ENCODE results near the gene GPI. TPM values are rescaled to one million over a fixed set of nuclear protein-coding genes. Genes with fewer than 3 reads are reported as not detected.

The GPI gene
- polyA plus RNA-seq, 5 donors, result 73.2 to 114 (median 105) TPM

DNA sequence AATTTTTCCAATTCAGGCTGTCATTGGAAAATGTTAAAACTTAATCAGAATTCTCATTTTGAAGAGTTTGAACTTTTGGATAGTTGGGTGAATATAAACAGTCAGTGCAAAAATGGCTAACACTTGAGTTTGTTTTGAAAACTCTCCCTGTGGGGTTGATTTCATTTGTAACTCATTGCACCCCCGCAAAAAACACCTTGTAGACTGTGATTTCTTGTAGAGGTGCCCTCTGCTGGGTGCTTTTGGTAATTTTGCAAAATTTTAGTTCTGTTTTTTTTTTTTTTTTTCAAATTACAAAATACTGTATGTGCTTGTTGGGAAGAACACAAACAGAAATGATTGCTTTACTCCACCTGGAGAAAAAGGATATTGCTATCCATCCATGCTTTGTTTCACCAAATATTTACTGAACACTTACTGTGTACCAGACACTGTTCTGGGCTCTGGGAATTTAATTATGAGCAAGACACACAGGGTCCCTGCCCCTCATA is 28.2 kb upstream of the GPI start:
- DNase-seq, result no peak

DNA sequence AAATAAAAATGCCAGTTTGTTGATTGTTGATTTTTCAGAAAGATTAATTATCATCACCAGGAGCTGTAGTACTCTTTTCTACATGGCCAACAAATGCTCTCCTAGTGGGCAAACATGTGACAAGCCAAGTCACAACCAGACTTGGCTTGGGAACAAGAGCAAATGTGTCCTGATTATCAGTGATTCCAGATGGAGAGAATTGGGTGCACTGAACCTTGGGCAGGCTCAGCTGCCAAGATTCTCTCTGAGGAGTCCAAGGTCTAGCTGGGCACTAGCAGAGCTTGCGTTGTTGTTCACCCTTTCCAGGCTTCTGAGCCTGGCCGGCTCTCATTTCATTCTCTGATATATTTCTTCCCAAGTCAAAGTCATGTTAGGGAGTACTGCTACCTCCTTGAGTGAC is 27.3 kb upstream of the GPI start:
- no peak for DNase-seq

DNA sequence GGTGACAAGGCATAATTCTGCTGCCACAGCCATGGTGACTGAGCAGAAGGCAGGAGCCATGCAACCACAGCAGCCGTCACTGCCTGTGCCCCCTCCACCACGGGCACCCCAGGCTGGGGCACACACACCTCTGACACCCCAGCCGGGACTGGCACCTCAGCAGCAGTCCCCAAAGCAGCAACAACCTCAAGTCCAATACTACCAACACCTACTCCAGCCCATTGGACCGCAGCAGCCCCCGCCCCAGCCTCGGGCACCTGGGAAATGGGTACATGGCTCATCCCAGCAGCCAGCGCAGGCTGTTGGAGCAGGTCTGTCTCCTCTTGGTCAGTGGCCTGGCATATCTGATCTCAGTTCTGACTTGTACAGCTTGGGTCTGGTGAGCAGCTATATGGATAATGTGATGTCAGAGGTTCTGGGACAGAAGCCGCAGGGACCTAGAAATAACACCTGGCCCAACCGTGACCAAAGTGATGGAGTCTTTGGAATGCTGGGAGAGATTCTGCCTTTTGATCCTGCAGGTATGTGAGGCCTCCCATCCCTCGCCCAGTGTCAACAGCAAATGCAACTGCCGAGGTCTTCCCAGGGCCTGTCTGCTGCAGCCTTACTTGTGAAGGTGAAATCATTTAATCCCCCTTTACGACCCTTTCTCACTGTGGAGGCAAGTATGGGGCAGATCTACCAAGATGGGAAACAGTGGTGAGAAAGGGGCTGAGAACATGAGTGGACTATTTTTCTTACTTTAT is 22.9 kb upstream of the GPI start:
- no peak for DNase-seq

DNA sequence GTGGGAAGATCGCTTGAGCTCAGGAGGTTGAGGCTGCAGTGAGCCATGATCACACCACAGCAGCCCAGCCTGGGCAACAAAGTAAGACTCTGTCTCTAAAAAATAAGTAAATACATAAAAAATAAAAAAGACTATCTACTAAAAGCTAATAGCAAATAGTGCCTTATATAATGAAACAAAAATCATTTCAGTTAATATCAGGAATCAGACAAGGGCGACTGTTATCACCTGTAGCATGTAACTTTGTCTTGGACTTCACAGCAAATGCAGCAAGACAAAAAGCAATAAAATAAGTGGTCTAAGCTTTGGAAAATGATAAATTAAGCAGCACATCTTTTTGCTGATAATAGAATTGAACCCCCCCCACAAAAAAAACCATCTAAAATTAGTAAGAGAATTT is 21.2 kb upstream of the GPI start:
- DNase-seq, result no peak

DNA sequence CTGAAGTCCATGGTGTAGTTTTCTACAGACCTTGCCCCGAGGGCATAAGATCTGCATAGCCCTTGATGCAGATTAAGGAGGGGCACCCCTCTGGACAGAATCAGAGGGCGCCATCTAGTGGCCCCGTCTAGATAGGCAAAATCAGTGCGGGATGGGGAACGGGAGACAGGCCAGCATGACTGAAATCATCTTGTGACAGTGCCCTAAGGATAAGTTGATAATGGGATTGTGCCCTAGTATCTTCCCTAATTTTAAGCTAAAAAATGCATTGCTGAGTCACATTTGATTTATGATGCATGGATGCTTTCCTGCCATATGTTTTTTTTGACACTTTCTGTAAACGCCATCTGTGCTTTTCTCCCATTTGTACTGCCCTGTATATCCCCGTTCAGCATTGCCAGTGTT is 19.0 kb upstream of the GPI start:
- no peak for DNase-seq

DNA sequence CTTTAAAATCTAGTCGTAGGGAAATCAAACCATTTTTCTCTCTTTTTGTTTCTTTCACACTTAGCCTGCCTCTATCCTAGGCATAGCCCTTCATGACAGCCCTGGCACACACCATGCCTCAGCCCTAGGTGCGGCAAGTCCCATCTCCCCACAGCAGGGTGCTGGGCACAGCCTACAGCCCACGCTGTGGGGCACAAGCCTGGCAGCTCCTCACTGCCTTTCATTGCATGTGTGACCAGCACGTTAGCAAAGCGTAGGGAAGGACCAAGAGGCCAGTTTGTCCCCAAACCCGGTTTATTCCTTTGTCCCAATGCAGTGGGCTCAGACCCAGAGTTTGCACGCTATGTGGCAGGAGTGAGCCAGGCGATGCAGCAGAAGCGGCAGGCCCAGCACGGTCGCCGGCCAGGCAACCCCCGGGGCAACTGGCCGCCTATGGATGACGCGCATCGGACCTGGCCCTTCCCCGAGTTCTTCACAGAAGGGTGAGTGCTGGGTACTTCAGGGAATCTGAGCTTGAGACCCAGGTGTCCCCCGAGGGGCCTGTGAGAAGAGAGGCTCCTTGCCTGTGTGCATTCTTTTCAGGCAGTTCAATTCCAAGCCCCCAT is 17.3 kb upstream of the GPI start:
- no peak for DNase-seq

DNA sequence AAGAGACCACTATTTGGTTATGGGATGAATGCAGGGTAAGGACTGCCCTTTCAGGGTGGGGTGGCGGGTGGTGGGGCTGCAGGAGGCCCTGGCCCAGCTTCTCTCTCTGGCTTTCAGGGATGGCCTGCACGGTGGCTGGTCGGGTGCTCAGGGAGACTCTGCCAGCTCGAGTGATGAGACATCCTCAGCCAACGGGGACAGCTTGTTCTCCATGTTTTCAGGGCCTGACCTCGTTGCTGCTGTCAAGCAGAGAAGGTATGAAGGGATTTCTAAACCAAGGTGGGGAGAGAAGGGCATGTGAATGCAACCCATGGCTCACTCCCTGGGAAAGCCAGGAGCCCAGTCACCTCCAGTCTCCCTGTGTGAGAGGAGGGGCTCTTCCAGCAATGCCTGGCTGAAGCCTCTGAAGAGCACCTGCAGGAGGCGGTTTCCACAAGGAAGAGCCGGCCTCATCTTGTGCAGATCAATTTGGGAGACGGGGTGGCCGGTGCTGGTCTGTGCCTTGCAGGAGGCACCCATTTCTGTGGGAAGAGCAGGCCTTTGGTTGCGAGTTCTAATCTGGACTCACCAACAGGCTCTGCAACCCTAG is 16.0 kb upstream of the GPI start:
- no peak for DNase-seq

DNA sequence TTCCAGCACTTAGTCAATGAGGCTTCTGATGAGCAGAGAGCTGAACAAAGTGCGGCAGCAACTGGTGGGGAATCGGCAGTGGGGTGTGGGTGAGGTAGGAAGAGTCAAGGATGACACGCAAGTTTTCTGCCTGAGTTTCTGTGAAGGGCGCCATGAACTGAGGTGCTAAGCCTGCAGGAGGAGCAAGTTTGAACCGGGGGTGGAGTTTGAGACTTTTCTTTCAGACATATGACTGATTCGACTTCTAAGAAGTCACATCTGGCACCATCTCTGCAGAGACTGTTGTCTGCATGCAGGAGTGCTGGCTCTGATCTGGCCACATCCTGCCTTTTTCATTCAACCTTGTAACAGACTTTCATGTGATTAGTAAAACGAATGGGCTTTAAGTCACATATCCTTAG is 14.8 kb upstream of the GPI start:
- no peak for DNase-seq

DNA sequence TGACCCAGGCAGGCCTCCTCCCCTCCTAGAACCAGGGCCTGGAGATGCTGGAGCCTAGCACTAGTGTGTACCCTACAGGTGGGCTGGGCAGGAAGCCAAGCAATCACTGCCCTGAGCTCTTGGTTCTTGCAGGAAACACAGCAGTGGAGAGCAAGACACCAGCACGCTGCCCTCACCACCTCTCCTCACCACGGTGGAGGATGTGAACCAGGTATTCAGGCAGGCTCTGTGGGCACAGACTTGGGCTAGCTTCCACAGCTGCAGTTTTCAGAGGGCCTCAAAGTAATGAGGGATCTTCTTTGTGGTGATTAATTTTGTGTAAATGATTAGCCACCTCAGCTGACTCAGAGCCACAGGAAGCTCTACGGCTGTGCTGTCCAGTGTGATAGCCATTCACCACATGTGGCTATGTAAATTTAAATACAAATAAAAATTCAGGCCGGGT is 13.6 kb upstream of the GPI start:
- DNase-seq, result no peak

DNA sequence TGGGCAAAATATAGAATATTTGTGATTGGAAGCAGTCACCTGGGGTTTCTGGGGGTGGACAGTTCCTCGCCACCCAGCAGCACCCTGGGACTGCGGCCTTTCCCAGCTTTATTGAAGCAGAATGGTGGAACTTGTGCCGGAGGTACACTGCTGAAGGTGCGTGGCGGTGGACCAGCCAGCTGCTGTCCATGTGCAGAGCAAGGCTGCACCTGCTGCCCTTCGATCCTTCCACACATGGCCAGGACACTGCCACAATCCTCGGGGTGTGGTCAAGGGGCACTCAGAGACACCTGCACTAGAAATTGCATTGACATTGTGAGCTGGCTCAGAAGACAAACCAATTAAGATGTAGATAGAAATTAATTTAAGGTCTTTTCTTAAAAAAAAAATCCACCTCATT is 11.4 kb upstream of the GPI start:
- DNase-seq, result no peak

DNA sequence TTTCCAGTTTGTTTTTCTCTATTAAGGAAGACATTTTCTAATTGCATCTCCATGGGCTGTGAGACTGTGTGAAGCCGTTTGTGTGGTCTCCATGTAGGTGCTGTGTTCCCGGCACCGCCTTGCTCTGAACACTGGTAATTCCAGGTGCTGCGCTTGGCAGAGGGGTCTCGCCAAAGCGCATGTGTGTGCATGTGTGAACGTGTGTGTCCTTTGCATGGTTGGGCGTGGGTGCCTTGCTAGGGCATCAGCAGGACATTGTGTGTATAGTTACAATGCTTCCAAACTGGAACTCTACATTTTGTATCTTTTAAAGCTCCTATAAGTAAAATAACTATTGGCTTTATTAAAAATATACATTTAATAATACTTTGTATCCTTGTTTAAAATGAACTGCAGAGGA is 9.8 kb upstream of the GPI start:
- no peak for DNase-seq

DNA sequence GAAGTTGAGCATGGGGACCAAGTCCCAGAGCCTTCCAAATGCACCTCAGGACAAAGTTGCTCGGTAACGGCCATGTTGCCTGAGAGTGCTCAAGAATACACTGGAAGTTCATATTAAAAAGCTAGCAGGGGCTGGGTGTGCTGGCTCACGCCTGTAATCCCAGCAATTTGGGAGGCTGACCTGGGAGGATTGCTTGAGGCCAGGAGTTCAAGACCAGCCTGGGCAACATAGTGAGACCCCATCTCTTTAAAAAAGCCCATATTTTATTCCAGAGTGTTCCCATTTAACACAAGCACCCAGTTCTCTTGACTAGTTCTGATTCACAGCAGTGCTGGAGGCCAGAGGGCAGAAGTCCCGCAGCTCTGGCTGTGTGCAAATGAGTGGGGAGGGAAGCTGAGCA is 8.1 kb upstream of the GPI start:
- no peak for DNase-seq

DNA sequence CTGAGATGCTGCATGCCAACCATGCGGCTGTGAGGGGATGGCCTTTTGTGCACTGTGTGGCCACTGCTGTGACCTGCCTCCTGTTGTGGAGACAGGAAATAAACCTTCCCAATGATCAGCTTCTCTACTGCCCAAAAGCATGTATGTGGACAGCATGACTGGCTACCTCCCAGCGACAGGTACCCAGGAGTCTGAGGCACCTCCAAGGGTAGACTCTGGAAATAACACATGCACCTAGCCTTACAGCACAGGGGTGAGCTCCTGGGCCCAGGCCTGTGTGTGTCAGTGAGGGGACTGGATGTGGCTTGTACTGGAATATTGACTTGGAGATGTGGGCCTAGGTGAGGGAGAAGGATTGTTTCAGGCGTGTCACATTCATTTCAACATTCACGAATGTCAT is 7.6 kb upstream of the GPI start:
- no peak for DNase-seq

DNA sequence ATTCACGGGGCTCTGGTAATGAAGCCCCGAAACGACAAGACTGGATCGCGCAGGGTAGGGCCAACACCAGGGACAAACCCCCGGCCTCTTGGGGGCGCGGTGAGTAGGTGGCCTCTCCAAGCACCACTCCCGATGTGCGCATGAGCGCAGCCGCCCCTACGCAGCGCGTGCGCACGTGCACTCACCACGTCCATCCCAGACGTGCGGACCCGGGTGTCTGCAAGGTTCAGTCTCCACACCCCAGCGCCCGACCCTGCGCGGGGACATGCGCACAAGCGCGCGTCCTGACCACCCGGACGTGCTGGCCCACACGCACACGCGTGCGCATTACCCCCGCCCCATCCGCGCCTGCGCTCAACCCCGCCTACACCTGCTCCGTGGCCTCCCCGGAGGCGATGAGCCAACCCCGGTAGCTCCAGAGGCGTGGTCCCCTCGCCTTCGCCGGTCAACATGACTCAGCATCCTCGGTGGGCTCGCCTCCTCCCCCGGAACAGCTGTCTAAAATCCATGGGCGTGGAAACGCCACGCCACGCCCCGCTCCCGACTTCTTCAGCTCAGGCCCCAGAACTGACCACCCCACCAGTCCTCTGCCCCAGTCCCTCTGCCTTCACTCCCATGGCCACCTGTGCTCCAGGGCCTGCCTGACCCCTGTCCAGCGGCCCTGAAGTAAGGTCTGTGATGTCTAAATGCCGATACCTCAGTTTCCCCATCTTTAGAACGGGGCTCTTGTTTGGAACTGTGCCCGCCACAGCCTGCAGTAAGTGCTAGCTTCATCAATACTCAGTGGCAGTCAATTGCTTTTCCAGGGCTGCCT is 5.6 kb upstream of the GPI start:
- peak; percentile 93 to 96 for DNase-seq

DNA sequence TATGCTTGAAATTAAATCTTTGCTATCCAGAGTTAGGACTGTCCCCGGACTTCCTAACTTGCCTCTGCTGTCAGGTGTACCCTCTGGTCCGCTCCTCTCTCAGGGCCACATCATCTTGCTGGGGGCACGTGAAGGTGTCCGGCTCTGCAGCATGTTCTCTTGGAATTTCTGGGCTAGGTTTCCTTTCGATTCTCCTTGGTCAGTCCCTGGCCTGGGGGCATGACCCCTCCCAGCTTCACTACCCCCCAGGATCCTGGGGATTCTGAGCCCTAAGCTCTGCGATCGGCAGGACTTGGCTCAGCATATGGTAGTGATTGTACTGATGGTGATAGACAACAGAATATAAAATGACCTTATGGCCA is 5.1 kb upstream of the GPI start:
- DNase-seq, result no peak

DNA sequence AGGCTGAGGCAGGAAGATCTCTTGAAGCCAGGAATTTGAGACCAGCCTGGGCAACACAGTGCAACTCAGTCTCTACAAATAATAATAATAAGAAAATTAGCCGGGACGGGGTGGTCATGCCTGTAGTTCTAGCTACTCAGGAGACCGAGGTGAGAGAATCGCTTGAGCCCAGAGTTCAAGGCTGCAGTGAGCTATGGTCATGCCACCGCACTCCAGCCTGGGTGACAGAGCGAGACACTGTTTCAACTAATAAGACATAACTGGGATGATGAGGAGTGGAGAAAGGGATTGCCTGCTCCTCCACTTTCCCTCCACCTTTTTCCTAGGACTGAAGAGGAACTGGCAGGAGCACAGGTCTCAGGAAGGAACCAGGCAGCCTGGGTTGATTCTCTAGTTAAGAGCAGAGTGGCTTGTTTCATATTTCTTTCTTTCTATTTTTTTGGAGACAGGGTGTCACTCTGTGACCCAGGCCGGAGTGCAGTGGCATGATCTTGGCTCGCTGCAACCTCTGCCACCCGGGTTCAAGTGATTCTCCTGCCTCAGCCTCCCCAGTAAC is 4.6 kb upstream of the GPI start:
- no peak for DNase-seq

DNA sequence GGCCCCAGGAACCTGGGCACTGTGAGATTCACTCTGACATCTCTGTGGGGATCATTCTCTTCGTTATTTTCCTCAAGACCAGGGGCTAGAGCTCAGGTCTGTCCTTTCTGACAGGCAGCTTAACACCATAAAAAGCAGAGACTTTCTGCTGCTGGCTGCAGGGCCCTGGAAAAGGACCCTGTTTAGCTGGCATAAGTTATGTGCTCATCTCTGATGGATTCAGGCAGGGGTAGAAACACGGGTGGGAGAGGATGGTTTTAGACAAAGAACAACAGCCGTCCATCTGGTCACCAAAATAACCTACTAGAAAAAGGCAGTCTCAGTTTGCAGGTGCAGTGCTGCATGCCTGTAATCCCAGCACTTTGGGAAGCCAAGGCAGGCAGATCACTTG is 2.3 kb upstream of the GPI start:
- DNase-seq, result no peak

DNA sequence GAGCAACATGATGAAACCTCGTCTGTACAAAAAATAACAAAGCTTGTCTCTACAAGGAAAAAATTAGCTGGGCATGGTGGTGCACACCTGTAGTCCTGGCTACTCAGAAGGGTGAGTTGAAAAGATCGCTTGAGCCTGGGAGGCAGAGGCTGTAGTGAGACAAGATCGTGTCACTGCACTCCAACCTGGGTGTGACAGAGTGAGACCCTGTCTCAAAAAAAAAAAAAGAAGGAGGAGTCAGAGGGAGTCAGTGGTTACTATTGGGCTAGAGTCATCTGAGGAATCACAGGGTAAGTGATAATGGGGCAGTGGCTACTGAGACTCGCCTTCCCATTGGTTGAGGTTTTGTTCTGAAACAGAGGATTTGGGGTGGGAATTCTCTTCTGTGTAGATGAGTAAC is 1.9 kb upstream of the GPI start:
- DNase-seq, result no peak

DNA sequence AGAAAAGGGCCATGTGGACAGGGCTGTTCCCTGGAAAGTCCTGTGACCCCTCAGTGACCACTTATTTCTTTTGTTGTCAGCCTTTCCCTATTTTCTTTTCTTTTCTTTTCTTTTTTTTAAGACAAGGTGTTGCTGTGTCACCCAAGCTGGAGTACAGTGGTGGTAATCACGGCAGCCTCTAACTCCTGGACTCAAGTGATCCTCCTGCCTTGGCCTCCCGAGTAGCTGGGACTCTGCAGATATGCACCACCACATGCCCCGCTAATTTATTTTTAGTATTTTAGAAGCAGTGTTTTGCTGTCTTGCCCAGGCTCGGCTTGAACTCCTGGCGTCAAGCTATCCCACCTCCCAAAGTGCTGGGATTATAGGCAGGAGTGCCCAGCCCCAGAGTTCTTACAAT is 1.1 kb upstream of the GPI start:
- no peak for DNase-seq

DNA sequence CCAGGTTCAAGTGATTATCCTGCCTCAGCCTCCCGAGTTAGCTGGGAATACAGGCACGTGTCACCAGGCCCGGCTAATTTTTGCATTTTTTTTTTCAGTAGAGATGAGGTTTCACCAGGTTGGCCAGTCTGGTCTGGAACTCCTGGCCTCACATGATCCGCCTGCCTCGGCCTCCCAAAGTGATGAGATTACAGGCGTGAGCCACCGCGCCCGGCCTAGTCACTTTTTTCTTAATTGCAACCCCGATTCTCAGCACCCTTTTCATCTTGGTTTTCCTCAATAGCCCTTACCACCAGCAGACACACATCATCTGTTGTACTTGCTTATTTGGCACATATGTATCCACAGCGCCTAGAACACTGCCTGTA is 550 bp upstream of the GPI start:
- no peak for DNase-seq

DNA sequence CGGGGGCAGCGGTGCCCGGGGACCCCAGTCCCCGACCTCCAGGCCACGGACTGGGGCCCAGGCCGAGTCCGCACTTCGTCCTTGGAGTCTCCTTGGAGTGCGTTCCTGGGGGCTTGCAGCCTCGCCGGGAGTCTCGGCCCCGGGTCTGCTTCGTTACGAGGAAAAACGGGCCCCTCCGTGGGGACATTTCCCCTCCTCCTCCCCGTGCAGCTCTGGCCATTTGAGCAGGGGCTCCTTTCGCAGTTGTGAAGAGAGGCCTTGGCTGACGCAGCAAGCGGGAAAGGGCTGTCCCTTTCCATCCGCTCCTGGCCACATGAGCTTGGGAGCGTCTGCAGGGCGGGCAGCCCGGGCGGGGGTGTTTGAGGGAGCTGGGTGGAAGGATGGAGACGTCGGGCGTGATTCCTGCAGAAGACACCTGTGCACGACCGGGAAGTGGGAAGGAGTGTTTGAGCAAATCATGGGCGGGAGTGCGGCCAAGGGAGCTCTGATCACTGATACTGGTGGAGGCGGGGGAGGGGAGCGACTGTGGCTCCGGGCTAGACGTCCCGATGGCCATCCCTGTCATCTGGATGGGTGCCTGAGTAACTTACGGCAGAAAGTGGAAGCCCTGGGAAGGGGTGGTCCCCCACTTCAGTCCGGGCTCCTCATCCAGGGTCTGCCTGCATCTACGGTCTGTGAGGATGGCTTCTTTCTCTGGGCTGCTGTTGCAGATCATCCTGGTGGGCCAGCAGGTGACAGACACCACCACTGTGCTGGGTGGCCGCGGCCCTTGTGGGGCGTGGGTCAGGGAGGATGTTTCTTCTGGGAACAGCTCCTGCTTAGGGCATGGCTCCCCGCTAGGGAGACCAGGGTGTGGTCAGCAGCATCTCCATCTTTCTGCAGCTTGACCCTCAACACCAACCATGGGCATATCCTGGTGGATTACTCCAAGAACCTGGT is 736 bp downstream of the GPI start:
- DNase-seq, result peak in 1 of 2 donors; percentile 23

All from right lung (tissue), 5 donors.